ENCODE data around the gene HCN4. TPM values are rescaled to one million over a fixed set of nuclear protein-coding genes. Genes with fewer than 3 reads are reported as not detected.
"Not testable (repeated sequence)": the region's sequence is repeated elsewhere in the genome, so short reads cannot be mapped to it uniquely, and the experiment has no call there.

Gene HCN4
- 0.49 TPM for polyA plus RNA-seq
- long read RNA-seq, donor 1 = 0 reads
- long read RNA-seq, donor 2 = 0 reads
- long read RNA-seq, donor 3 = 0 reads
- long read RNA-seq, donor 4 = 0 reads
- long read RNA-seq, donor 5, full-length matches to known transcripts = 2 of 2 reads
- long read RNA-seq, donor 5, partial matches to known transcripts = 0 of 2 reads
- long read RNA-seq, donor 5, other reads (novel, unspliced or antisense) = 0 of 2 reads
- long read RNA-seq, donor 6, full-length matches to known transcripts = 1 of 1 reads
- long read RNA-seq, donor 6, partial matches to known transcripts = 0 of 1 reads
- long read RNA-seq, donor 6, other reads (novel, unspliced or antisense) = 0 of 1 reads
- long read RNA-seq, donor 7, full-length matches to known transcripts = 1 of 1 reads
- long read RNA-seq, donor 7, partial matches to known transcripts = 0 of 1 reads
- long read RNA-seq, donor 7, other reads (novel, unspliced or antisense) = 0 of 1 reads
- long read RNA-seq, donor 8 = 0 reads
- long read RNA-seq, donor 9 = 0 reads
- long read RNA-seq, donor 10 = 0 reads
- long read RNA-seq, donor 11 = 0 reads

- H3K27me3 ChIP-seq (ENCODE audit: control insufficient read depth, insufficient read depth, low read length) = peaks cover 78% of the 10 kb centered on the region
- no peak within 1 kb of the TSS for H3K4me3 ChIP-seq (ENCODE audit: low read length)
- H3K9me3 ChIP-seq (ENCODE audit: control insufficient read depth, low read depth, low read length) = no peaks in the 10 kb centered on the region
- peaks cover 7% of the 10 kb centered on the region for H3K4me1 ChIP-seq (ENCODE audit: control insufficient read depth, insufficient read depth, low read length)
- DNase-seq = peak; percentile 15 to 43
- no peak within 1 kb of the TSS for H3K27ac ChIP-seq (ENCODE audit: low read length)
- no CpG with 5 or more reads among the region's 109 CpGs for WGBS (ENCODE audit: insufficient coverage, low lambda C conversion rate)
- no peaks in the 10 kb centered on the region for H3K36me3 ChIP-seq (ENCODE audit: control insufficient read depth, insufficient read depth, low read length)
Measured at GRCh38 chr15:73368301-73369136, at the start of gene HCN4. Gene HCN4, minus strand, starts transcription at chr15:73368958. Its CDS starts 688 bp downstream, at chr15:73368270.

GRCh38 chr15:73414876-73415275, 46.1 kb upstream of the HCN4 start:
- no peak overlapping the region for H3K27ac ChIP-seq (ENCODE audit: low read length)
- WGBS (ENCODE audit: insufficient coverage, low lambda C conversion rate) = no CpG with 5 or more reads among the region's 3 CpGs
- DNase-seq = no peak

GRCh38 chr15:73403171-73403570, 34.4 kb upstream of the HCN4 start:
- Histone ChIP-seq H3K27ac (ENCODE audit: low read length) (no peak overlapping the region), H3K9me3 (ENCODE audit: control insufficient read depth, low read depth, low read length) (no peaks in the 10 kb centered on the region), H3K27me3 (ENCODE audit: control insufficient read depth, insufficient read depth, low read length) (peaks cover 4% of the 10 kb centered on the region), H3K36me3 (ENCODE audit: control insufficient read depth, insufficient read depth, low read length) (no peaks in the 10 kb centered on the region), H3K4me1 (ENCODE audit: control insufficient read depth, insufficient read depth, low read length) (no peaks in the 10 kb centered on the region), H3K4me3 (ENCODE audit: low read length) (no peak overlapping the region)
- DNase-seq = no peak

More at GRCh38 chr15:73414876-73415275, 46.1 kb upstream of the HCN4 start:
- Histone ChIP-seq H3K4me3 (ENCODE audit: low read length) (no peak overlapping the region), H3K9me3 (ENCODE audit: control insufficient read depth, low read depth, low read length) (no peaks in the 10 kb centered on the region), H3K27me3 (ENCODE audit: control insufficient read depth, insufficient read depth, low read length) (peaks cover 4% of the 10 kb centered on the region), H3K36me3 (ENCODE audit: control insufficient read depth, insufficient read depth, low read length) (no peaks in the 10 kb centered on the region), H3K4me1 (ENCODE audit: control insufficient read depth, insufficient read depth, low read length) (no peaks in the 10 kb centered on the region)

GRCh38 chr15:73400222-73400621, 31.5 kb upstream of the HCN4 start:
- not testable (repeated sequence) for H3K27me3 ChIP-seq (ENCODE audit: control insufficient read depth, insufficient read depth, low read length); H3K27ac ChIP-seq (ENCODE audit: low read length); DNase-seq; H3K9me3 ChIP-seq (ENCODE audit: control insufficient read depth, low read depth, low read length); H3K36me3 ChIP-seq (ENCODE audit: control insufficient read depth, insufficient read depth, low read length); H3K4me1 ChIP-seq (ENCODE audit: control insufficient read depth, insufficient read depth, low read length); H3K4me3 ChIP-seq (ENCODE audit: low read length)
- WGBS (ENCODE audit: insufficient coverage, low lambda C conversion rate) = 90% methylated on average over 2 of the region's 6 CpGs

- no peak for DNase-seq
- no peaks in the 10 kb centered on the region for H3K4me1 ChIP-seq (ENCODE audit: control insufficient read depth, insufficient read depth, low read length)
- no peak overlapping the region for H3K27ac ChIP-seq (ENCODE audit: low read length)
- no peak overlapping the region for H3K4me3 ChIP-seq (ENCODE audit: low read length)
- no CpG with 5 or more reads among the region's 4 CpGs for WGBS (ENCODE audit: insufficient coverage, low lambda C conversion rate)
- peaks cover 4% of the 10 kb centered on the region for H3K27me3 ChIP-seq (ENCODE audit: control insufficient read depth, insufficient read depth, low read length)
- H3K36me3 ChIP-seq (ENCODE audit: control insufficient read depth, insufficient read depth, low read length) = no peaks in the 10 kb centered on the region
- H3K9me3 ChIP-seq (ENCODE audit: control insufficient read depth, low read depth, low read length) = no peaks in the 10 kb centered on the region
Measured at GRCh38 chr15:73398861-73399260, 30.1 kb upstream of the HCN4 start.

GRCh38 chr15:73397461-73397860, 28.7 kb upstream of the HCN4 start:
- Histone ChIP-seq H3K4me3 (ENCODE audit: low read length) (no peak overlapping the region), H3K27ac (ENCODE audit: low read length) (no peak overlapping the region), H3K9me3 (ENCODE audit: control insufficient read depth, low read depth, low read length) (no peaks in the 10 kb centered on the region), H3K27me3 (ENCODE audit: control insufficient read depth, insufficient read depth, low read length) (peaks cover 8% of the 10 kb centered on the region), H3K36me3 (ENCODE audit: control insufficient read depth, insufficient read depth, low read length) (no peaks in the 10 kb centered on the region), H3K4me1 (ENCODE audit: control insufficient read depth, insufficient read depth, low read length) (no peaks in the 10 kb centered on the region)
- DNase-seq = no peak
- WGBS (ENCODE audit: insufficient coverage, low lambda C conversion rate) = no CpG with 5 or more reads among the region's 5 CpGs

GRCh38 chr15:73395671-73396070, 26.9 kb upstream of the HCN4 start:
- Histone ChIP-seq H3K27me3 (ENCODE audit: control insufficient read depth, insufficient read depth, low read length) (peaks cover 8% of the 10 kb centered on the region), H3K36me3 (ENCODE audit: control insufficient read depth, insufficient read depth, low read length) (no peaks in the 10 kb centered on the region), H3K27ac (ENCODE audit: low read length) (no peak overlapping the region), H3K4me1 (ENCODE audit: control insufficient read depth, insufficient read depth, low read length) (peaks cover 2% of the 10 kb centered on the region), H3K4me3 (ENCODE audit: low read length) (no peak overlapping the region), H3K9me3 (ENCODE audit: control insufficient read depth, low read depth, low read length) (no peaks in the 10 kb centered on the region)
- no peak for DNase-seq
- no CpG with 5 or more reads among the region's 2 CpGs for WGBS (ENCODE audit: insufficient coverage, low lambda C conversion rate)

- no peaks in the 10 kb centered on the region for H3K36me3 ChIP-seq (ENCODE audit: control insufficient read depth, insufficient read depth, low read length)
- H3K27me3 ChIP-seq (ENCODE audit: control insufficient read depth, insufficient read depth, low read length) = peaks cover 8% of the 10 kb centered on the region
- H3K27ac ChIP-seq (ENCODE audit: low read length) = no peak overlapping the region
- H3K4me3 ChIP-seq (ENCODE audit: low read length) = no peak overlapping the region
- H3K9me3 ChIP-seq (ENCODE audit: control insufficient read depth, low read depth, low read length) = no peaks in the 10 kb centered on the region
- peaks cover 10% of the 10 kb centered on the region for H3K4me1 ChIP-seq (ENCODE audit: control insufficient read depth, insufficient read depth, low read length)
- no peak for DNase-seq
Measured at GRCh38 chr15:73394782-73395181, 26.0 kb upstream of the HCN4 start.

GRCh38 chr15:73393336-73393735, 24.6 kb upstream of the HCN4 start:
- Histone ChIP-seq H3K27me3 (ENCODE audit: control insufficient read depth, insufficient read depth, low read length) (peaks cover 8% of the 10 kb centered on the region), H3K4me1 (ENCODE audit: control insufficient read depth, insufficient read depth, low read length) (peaks cover 18% of the 10 kb centered on the region), H3K27ac (ENCODE audit: low read length) (no peak overlapping the region), H3K4me3 (ENCODE audit: low read length) (no peak overlapping the region), H3K36me3 (ENCODE audit: control insufficient read depth, insufficient read depth, low read length) (no peaks in the 10 kb centered on the region), H3K9me3 (ENCODE audit: control insufficient read depth, low read depth, low read length) (no peaks in the 10 kb centered on the region)
- WGBS (ENCODE audit: insufficient coverage, low lambda C conversion rate) = 80% methylated on average over 1 of the region's 2 CpGs
- DNase-seq = no peak

GRCh38 chr15:73392025-73392424, 23.3 kb upstream of the HCN4 start:
- no peaks in the 10 kb centered on the region for H3K9me3 ChIP-seq (ENCODE audit: control insufficient read depth, low read depth, low read length)
- no peak for DNase-seq
- no peak overlapping the region for H3K4me3 ChIP-seq (ENCODE audit: low read length)
- WGBS (ENCODE audit: insufficient coverage, low lambda C conversion rate) = 100% methylated on average over 1 of the region's 2 CpGs
- peaks cover 22% of the 10 kb centered on the region for H3K4me1 ChIP-seq (ENCODE audit: control insufficient read depth, insufficient read depth, low read length)
- H3K36me3 ChIP-seq (ENCODE audit: control insufficient read depth, insufficient read depth, low read length) = no peaks in the 10 kb centered on the region
- H3K27me3 ChIP-seq (ENCODE audit: control insufficient read depth, insufficient read depth, low read length) = peaks cover 8% of the 10 kb centered on the region
- H3K27ac ChIP-seq (ENCODE audit: low read length) = no peak overlapping the region
